Caki2 (cell line): Measurements from ENCODE around the gene ZBTB25. TPM values are rescaled to one million over a fixed set of nuclear protein-coding genes. Genes with fewer than 3 reads are reported as not detected.

Experiments
- DNase-seq: peaks from one replicate; pipeline ENCODE4 v3.0.0-alpha.2; 2015; ENCODE audit warnings: low read depth
- in situ Hi-C: cut with HindIII; loops from 2 replicates; pipeline ENCODE4 v1.10.0; 2016; ENCODE audit warnings: low sequenced_read_pairs, low pct_unique_long_range_greater_than_20kb, mixed read lengths
- total RNA-seq: library from RNA; depleted of rRNA; stranded (reverse); fragments of >200 nt; shearing (Covaris generic); gene quantifications from 2 replicates; pipeline ENCODE4 v1.2.3, GENCODE V29; 2014; ENCODE audit warnings: low replicate concordance; rRNA removed

Gene ZBTB25
- total RNA-seq, 1 experiment from 2014 or later, result 0.74 TPM

- no peak for DNase-seq
- in situ Hi-C loops, result no loop called here
Observed at GRCh38 chr14:64417055-64417770, 86.4 kb downstream of the ZBTB25 start.

GRCh38 chr14:64416348-64416932 lies 87.2 kb downstream of the ZBTB25 start:
- DNase-seq, result no peak
- in situ Hi-C loops, result no loop called here

GRCh38 chr14:64412237-64412636 lies 91.4 kb downstream of the ZBTB25 start:
- in situ Hi-C loops, result no loop called here
- no peak for DNase-seq

GRCh38 chr14:64411001-64411400 lies 92.6 kb downstream of the ZBTB25 start:
- in situ Hi-C loops, result no loop called here
- no peak for DNase-seq

GRCh38 chr14:64410084-64410774 lies 93.4 kb downstream of the ZBTB25 start:
- in situ Hi-C loops, result no loop called here
- peak; percentile 82 for DNase-seq

GRCh38 chr14:64409126-64409920 lies 94.3 kb downstream of the ZBTB25 start:
- in situ Hi-C loops, result no loop called here
- no peak for DNase-seq

GRCh38 chr14:64407329-64407728 lies 96.3 kb downstream of the ZBTB25 start:
- DNase-seq, result peak; percentile 10
- in situ Hi-C loops, result no loop called here

GRCh38 chr14:64405295-64405694 lies 98.3 kb downstream of the ZBTB25 start:
- no peak for DNase-seq
- in situ Hi-C loops, result no loop called here

- in situ Hi-C loops, result no loop called here
- DNase-seq, result no peak
Observed at GRCh38 chr14:64401949-64402348, 101.7 kb downstream of the ZBTB25 start.

- no peak for DNase-seq
- in situ Hi-C loops, result no loop called here
Observed at GRCh38 chr14:64400829-64401459, 102.7 kb downstream of the ZBTB25 start.

Other genes with a start within 250 kb of the ZBTB25 start
- 0.27 TPM in 1 of 2 replicates, not detected in the other for gene ESR2, start 209.5 kb downstream of the ZBTB25 start, total RNA-seq
- gene MTHFD1, start 115.5 kb downstream of the ZBTB25 start, total RNA-seq, result 26.7 and 28.6 TPM in 2 replicates
- gene AKAP5, start 38.3 kb downstream of the ZBTB25 start, total RNA-seq, result 0.87 and 1.3 TPM in 2 replicates
- gene ZBTB1, start 932 bp upstream of the ZBTB25 start, total RNA-seq, result 20.2 and 36.6 TPM in 2 replicates
- gene HSPA2, start 36.9 kb upstream of the ZBTB25 start, total RNA-seq, result 38.4 and 42.5 TPM in 2 replicates
- gene PPP1R36, start 46.1 kb upstream of the ZBTB25 start, total RNA-seq, result not detected in 2 replicates
- gene PLEKHG3, start 200.6 kb upstream of the ZBTB25 start, total RNA-seq, result 48.3 and 99.4 TPM in 2 replicates